Measurements from ENCODE around the gene OR2A1.
"Not testable (repeated sequence)": the region's sequence is repeated elsewhere in the genome, so short reads cannot be mapped to it uniquely, and the experiment has no call there.

Gene OR2A1

GRCh38 chr7:144323359-144323758, 11.1 kb downstream of the OR2A1 start:
- not testable (repeated sequence) for DNase-seq (ENCODE audit: low read depth)

- not testable (repeated sequence) for DNase-seq (ENCODE audit: low read depth)
Measured at GRCh38 chr7:144325868-144326267, 13.6 kb downstream of the OR2A1 start.

- not testable (repeated sequence) for DNase-seq (ENCODE audit: low read depth)
Measured at GRCh38 chr7:144330044-144330443, 17.8 kb downstream of the OR2A1 start.

GRCh38 chr7:144331221-144331995, 19.2 kb downstream of the OR2A1 start:
- not testable (repeated sequence) for DNase-seq (ENCODE audit: low read depth)

GRCh38 chr7:144331996-144332288, 19.7 kb downstream of the OR2A1 start:
- not testable (repeated sequence) for DNase-seq (ENCODE audit: low read depth)

- not testable (repeated sequence) for DNase-seq (ENCODE audit: low read depth)
Measured at GRCh38 chr7:144348625-144349024, 36.4 kb downstream of the OR2A1 start.

- DNase-seq (ENCODE audit: low read depth), result not testable (repeated sequence)
Measured at GRCh38 chr7:144351667-144352066, 39.4 kb downstream of the OR2A1 start.

- DNase-seq (ENCODE audit: low read depth), result not testable (repeated sequence)
Measured at GRCh38 chr7:144355176-144355822, 43.1 kb downstream of the OR2A1 start, which contains the start of gene ARHGEF5. ARHGEF5 (plus strand) TSS chr7:144355402; CDS start chr7:144362670, 7,268 bp downstream.

GRCh38 chr7:144356185-144356584, 44.0 kb downstream of the OR2A1 start:
- DNase-seq (ENCODE audit: low read depth), result not testable (repeated sequence)

GRCh38 chr7:144356860-144357259, 44.6 kb downstream of the OR2A1 start:
- DNase-seq (ENCODE audit: low read depth), result not testable (repeated sequence)

- not testable (repeated sequence) for DNase-seq (ENCODE audit: low read depth)
Measured at GRCh38 chr7:144362061-144362460, 49.8 kb downstream of the OR2A1 start.

- not testable (repeated sequence) for DNase-seq (ENCODE audit: low read depth)
Measured at GRCh38 chr7:144365523-144365922, 53.3 kb downstream of the OR2A1 start.

GRCh38 chr7:144367250-144367649, 55.0 kb downstream of the OR2A1 start:
- DNase-seq (ENCODE audit: low read depth), result not testable (repeated sequence)

GRCh38 chr7:144369221-144369620, 57.0 kb downstream of the OR2A1 start:
- DNase-seq (ENCODE audit: low read depth), result not testable (repeated sequence)
